ENCODE data around the gene PLA2G2C.

DNA sequence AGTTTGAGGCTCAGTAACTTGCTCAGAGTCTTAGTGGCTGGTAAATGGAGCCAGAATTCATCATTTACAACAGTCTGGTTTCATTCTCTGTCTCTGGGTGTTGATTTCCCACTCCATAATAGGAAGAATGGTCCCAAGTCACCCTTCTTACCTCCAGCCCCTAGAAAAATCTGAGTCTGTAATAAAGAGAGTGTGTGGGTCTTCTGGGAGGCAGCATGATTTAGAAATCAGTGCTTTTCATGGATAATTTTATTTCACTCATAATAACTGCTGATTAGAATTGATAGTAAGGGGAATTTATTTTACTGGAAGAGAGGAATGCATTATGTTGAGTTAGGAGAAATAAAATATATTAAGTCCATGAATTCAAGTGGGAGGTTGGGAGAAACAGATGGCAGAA, 69.1 kb downstream of the PLA2G2C start:
- TF ChIP-seq TAF1 (IDR thresholded peaks at IDR 0.05; ENCODE audit: borderline replicate concordance, insufficient read depth, low read length) (no peak), POLR2AphosphoS5 (IDR thresholded peaks at IDR 0.05; ENCODE audit: low read depth, low read length) (no peak), SIN3A (IDR thresholded peaks at IDR 0.05; ENCODE audit: borderline replicate concordance, insufficient read depth, low read length) (no peak), FOXP2 (optimal IDR thresholded peaks at IDR 0.05; ENCODE audit: borderline replicate concordance, extremely low read depth, extremely low read length, insufficient read depth) (no peak)
- TF ChIP-seq, protein P1, sequence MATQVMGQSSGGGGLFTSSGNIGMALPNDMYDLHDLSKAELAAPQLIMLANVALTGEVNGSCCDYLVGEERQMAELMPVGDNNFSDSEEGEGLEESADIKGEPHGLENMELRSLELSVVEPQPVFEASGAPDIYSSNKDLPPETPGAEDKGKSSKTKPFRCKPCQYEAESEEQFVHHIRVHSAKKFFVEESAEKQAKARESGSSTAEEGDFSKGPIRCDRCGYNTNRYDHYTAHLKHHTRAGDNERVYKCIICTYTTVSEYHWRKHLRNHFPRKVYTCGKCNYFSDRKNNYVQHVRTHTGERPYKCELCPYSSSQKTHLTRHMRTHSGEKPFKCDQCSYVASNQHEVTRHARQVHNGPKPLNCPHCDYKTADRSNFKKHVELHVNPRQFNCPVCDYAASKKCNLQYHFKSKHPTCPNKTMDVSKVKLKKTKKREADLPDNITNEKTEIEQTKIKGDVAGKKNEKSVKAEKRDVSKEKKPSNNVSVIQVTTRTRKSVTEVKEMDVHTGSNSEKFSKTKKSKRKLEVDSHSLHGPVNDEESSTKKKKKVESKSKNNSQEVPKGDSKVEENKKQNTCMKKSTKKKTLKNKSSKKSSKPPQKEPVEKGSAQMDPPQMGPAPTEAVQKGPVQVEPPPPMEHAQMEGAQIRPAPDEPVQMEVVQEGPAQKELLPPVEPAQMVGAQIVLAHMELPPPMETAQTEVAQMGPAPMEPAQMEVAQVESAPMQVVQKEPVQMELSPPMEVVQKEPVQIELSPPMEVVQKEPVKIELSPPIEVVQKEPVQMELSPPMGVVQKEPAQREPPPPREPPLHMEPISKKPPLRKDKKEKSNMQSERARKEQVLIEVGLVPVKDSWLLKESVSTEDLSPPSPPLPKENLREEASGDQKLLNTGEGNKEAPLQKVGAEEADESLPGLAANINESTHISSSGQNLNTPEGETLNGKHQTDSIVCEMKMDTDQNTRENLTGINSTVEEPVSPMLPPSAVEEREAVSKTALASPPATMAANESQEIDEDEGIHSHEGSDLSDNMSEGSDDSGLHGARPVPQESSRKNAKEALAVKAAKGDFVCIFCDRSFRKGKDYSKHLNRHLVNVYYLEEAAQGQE (IDR thresholded peaks at IDR 0.05; ENCODE audit: insufficient read depth in 1 of 2, low read depth in 2 of 2, low read length in 2 of 2), result no peak
